ENCODE data around the gene LILRA6. TPM values are rescaled to one million over a fixed set of nuclear protein-coding genes. Genes with fewer than 3 reads are reported as not detected.
"Not testable (repeated sequence)": the region's sequence is repeated elsewhere in the genome, so short reads cannot be mapped to it uniquely, and the experiment has no call there.

LILRA6 gene
- total RNA-seq, 2 donors from 2014 or later = 4.6 to 5.2 TPM

GRCh38 chr19:54207676-54207982 lies 35.0 kb downstream of the LILRA6 start:
- peak overlapping the region; percentile 26 to 36 for H3K27ac ChIP-seq
- no peak for ATAC-seq (ENCODE audit: insufficient number of reproducible peaks, low FRiP score, low read depth)
- peaks cover 20 to 48% of the 10 kb centered on the region in 2 donors for H3K4me1 ChIP-seq (ENCODE audit: control insufficient read depth in 1 of 2, low read depth in 2 of 2)
- no peaks in the 10 kb centered on the region for H3K27me3 ChIP-seq (replicated peaks; ENCODE audit: insufficient read depth)
- TF ChIP-seq CTCF (IDR thresholded peaks at IDR 0.05) = no peak
- H3K4me3 ChIP-seq = no peak overlapping the region
- H3K36me3 ChIP-seq = peaks cover 42% of the 10 kb centered on the region
- no peak for DNase-seq (ENCODE audit: low spot score)
- no peaks in the 10 kb centered on the region for H3K9me3 ChIP-seq

GRCh38 chr19:54207193-54207592 lies 35.4 kb downstream of the LILRA6 start:
- peaks cover 46% of the 10 kb centered on the region for H3K36me3 ChIP-seq
- peaks cover 24 to 52% of the 10 kb centered on the region in 2 donors for H3K4me1 ChIP-seq (ENCODE audit: control insufficient read depth in 1 of 2, low read depth in 2 of 2)
- not testable (repeated sequence) for H3K27me3 ChIP-seq (replicated peaks; ENCODE audit: insufficient read depth); ATAC-seq (ENCODE audit: insufficient number of reproducible peaks, low FRiP score, low read depth); H3K9me3 ChIP-seq; H3K4me3 ChIP-seq; DNase-seq (ENCODE audit: low spot score)
- peak overlapping the region in 1 of 2 donors; percentile 36 for H3K27ac ChIP-seq

GRCh38 chr19:54206831-54207177 lies 35.8 kb downstream of the LILRA6 start:
- H3K4me1 ChIP-seq (ENCODE audit: control insufficient read depth in 1 of 2, low read depth in 2 of 2) = peaks cover 27 to 56% of the 10 kb centered on the region in 2 donors
- H3K4me3 ChIP-seq = no peak overlapping the region
- ATAC-seq (ENCODE audit: insufficient number of reproducible peaks, low FRiP score, low read depth) = no peak
- no peaks in the 10 kb centered on the region for H3K27me3 ChIP-seq (replicated peaks; ENCODE audit: insufficient read depth)
- DNase-seq (ENCODE audit: low spot score) = no peak
- H3K9me3 ChIP-seq = no peaks in the 10 kb centered on the region
- no peak for TF ChIP-seq CTCF (IDR thresholded peaks at IDR 0.05)
- peak overlapping the region in 1 of 2 donors; percentile 36 for H3K27ac ChIP-seq
- peaks cover 47% of the 10 kb centered on the region for H3K36me3 ChIP-seq

DNA sequence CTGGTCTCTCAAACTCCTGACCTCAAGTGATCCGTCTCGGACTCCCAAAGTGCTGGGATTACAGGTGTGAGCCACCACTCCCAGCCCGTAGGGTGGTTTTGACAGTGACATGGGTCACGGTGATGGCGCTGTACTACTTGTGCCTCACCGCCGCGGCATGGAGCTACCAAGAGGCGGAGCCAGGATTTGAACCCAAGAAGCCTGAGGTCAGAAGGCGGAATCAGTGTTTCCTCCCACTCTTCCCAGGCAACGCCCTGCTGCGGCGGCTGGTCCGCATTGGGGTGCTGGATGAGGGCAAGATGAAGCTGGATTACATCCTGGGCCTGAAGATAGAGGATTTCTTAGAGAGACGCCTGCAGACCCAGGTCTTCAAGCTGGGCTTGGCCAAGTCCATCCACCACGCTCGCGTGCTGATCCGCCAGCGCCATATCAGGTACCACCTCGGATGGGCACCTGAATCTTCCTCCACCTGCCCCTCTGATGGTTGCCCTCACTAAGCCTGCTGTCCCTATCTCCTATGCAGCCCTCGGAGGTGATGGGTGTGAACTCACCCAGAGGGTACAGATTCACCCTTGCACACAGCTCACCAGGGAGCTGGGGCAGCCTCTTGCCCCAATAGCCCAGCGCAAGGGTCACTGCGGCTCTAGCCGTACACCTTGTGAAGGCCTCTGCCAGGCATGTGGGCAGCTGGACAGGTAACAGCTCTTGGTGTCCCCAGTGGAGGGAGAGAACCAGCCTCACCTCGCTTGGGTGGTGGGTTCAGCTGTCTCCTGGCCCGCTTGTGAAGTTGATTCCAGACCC lies 36.4 kb downstream of the LILRA6 start:
- Histone ChIP-seq H3K36me3 (peaks cover 47% of the 10 kb centered on the region), H3K4me1 (ENCODE audit: control insufficient read depth in 1 of 2, low read depth in 2 of 2) (peaks cover 31 to 62% of the 10 kb centered on the region in 2 donors), H3K27ac (peak overlapping the region in 1 of 2 donors; percentile 36), H3K4me3 (no peak overlapping the region), H3K27me3 (replicated peaks; ENCODE audit: insufficient read depth) (no peaks in the 10 kb centered on the region), H3K9me3 (no peaks in the 10 kb centered on the region)
- DNase-seq (ENCODE audit: low spot score) (no peak), ATAC-seq (ENCODE audit: insufficient number of reproducible peaks, low FRiP score, low read depth) (no peak)
- TF ChIP-seq CTCF (IDR thresholded peaks at IDR 0.05) = no peak

DNA sequence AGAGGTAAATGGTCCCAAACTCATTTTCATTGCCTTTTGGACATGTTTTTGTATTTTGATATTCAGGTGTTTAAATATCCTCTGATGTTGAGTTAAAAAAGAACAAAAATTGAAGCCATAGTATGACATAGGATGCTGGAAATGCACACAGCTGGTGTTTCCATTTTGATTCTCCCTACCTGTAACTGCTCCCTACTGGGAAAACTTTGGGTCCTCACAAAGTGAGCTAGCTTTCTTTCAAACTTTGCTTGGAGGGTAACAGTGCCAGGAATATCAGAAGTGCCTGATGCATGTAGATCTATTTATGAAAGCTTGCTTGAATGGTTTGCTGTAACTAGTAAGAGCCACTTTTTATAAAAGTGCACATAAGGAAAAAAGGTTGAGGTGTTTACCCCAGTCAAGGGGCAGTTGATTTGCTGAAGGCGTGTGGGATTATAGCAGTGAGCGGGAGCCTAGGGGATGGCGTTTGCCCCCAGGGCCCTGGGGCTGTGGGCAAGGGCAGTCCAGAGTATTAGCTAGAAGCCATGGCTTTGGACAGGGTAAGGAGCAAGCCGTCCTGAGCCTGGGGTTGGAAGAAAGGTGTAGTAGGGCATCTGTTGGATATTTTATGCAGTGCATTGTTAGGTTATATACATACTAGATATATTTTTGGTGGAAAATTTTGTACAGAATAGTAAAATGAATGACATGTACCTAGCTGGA lies 37.7 kb downstream of the LILRA6 start:
- DNase-seq (ENCODE audit: low spot score) (no peak), ATAC-seq (ENCODE audit: insufficient number of reproducible peaks, low FRiP score, low read depth) (no peak)
- peaks cover 31 to 61% of the 10 kb centered on the region in 2 donors for H3K4me1 ChIP-seq (ENCODE audit: control insufficient read depth in 1 of 2, low read depth in 2 of 2)
- H3K36me3 ChIP-seq = peaks cover 47% of the 10 kb centered on the region
- TF ChIP-seq CTCF (IDR thresholded peaks at IDR 0.05) = no peak
- H3K4me3 ChIP-seq = no peak overlapping the region
- H3K9me3 ChIP-seq = no peaks in the 10 kb centered on the region
- no peaks in the 10 kb centered on the region for H3K27me3 ChIP-seq (replicated peaks; ENCODE audit: insufficient read depth)
- H3K27ac ChIP-seq = no peak overlapping the region

All from thoracic aorta (tissue), 2 donors.